DND-41 (cell line): Measurements from ENCODE around the gene LRRC58.

ENCODE experiments used
- ATAC-seq: fragments of 200-7000 bp; cut with Tn5 transposase; 3 replicates; pipeline ENCODE4 v1.9.1; 2021; ENCODE audit warnings: low read depth; ENCODE audit not compliant: insufficient read depth
- DNase-seq: peaks from one replicate; pipeline ENCODE4 v3.0.0-alpha.2; 2020
- H2AFZ ChIP-seq: 2 replicates; pipeline ENCODE4 v1.6.0; 2012; ENCODE audit warnings: low read depth, low read length
- H3K27ac ChIP-seq: 2 replicates; pipeline ENCODE4 v1.5.1; 2012; ENCODE audit warnings: low read length, inconsistent platforms
- H3K27me3 ChIP-seq: fragments of 200-600 bp; sonication (generic); 2 replicates; pipeline ENCODE4 v1.6.0; 2012; ENCODE audit warnings: low read length, mild to moderate bottlenecking, inconsistent platforms; ENCODE audit not compliant: insufficient read depth, poor library complexity
- H3K36me3 ChIP-seq: 2 replicates; pipeline ENCODE4 v1.5.1; 2012; ENCODE audit warnings: low read length, inconsistent platforms; ENCODE audit not compliant: insufficient read depth
- H3K4me1 ChIP-seq: 2 replicates; pipeline ENCODE4 v1.5.1; 2012; ENCODE audit warnings: mild to moderate bottlenecking, low read length; ENCODE audit not compliant: insufficient read depth
- H3K4me2 ChIP-seq: 2 replicates; pipeline ENCODE4 v1.6.0; 2012; ENCODE audit warnings: mild to moderate bottlenecking, moderate library complexity, low read length, inconsistent platforms; ENCODE audit not compliant: insufficient read depth
- H3K4me3 ChIP-seq, 2 experiments: fragments of 200-600 bp in 1 of 2; shearing (Covaris generic) in 1 of 2; 2 replicates each; pipeline ENCODE4 v1.5.1; 2012 to 2016; ENCODE audit warnings: inconsistent platforms in 2 of 2, low read length in 2 of 2, mild to moderate bottlenecking in 2 of 2, low read depth in 1 of 2, moderate library complexity in 1 of 2
- H3K79me2 ChIP-seq: 2 replicates; pipeline ENCODE4 v1.6.0; 2012; ENCODE audit warnings: low read length, inconsistent platforms; ENCODE audit not compliant: insufficient read depth
- H3K9ac ChIP-seq: 2 replicates; pipeline ENCODE4 v1.6.0; 2012; ENCODE audit warnings: low read depth, mild to moderate bottlenecking, inconsistent platforms, low read length, moderate library complexity
- H3K9me3 ChIP-seq: 2 replicates; pipeline ENCODE4 v1.5.1; 2012; ENCODE audit warnings: low read length, moderate library complexity, mild to moderate bottlenecking, inconsistent platforms; ENCODE audit not compliant: insufficient read depth, severe bottlenecking
- H4K20me1 ChIP-seq: 2 replicates; pipeline ENCODE4 v1.6.0; 2012; ENCODE audit warnings: low read length; ENCODE audit not compliant: insufficient read depth
- EZH2 ChIP-seq: IDR thresholded peaks from 3 replicates; pipeline ENCODE4 v1.6.1; 2012; ENCODE audit warnings: borderline replicate concordance, low read depth, mild to moderate bottlenecking, moderate library complexity, low read length, inconsistent platforms; ENCODE audit not compliant: severe bottlenecking
- TF ChIP-seq, protein P1 (sequence below): IDR thresholded peaks from 2 replicates; pipeline ENCODE4 v1.5.1; 2012; ENCODE audit warnings: borderline replicate concordance, low read length, moderate library complexity, mild to moderate bottlenecking; ENCODE audit not compliant: poor library complexity, severe bottlenecking; ENCODE audit errors: extremely low read depth

Gene LRRC58

DNA sequence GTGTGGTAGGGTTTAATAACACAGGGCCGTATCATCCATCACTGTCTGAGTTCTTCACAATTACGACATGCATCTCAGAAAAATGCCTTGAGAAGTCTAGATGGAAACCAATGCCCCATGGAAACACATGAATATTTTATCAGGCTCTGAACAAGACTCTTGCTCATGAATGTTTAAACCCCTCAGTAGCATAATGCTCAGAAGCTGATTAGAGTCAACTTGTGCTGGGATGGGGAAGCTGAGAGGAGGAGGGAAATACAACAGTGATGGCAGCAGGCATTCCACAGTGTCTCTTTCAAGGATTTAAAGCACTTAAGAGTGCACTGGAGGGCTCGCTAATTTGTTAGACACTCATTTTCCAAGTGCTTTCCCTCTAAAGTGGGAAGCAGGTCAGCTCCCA is 67.9 kb downstream of the LRRC58 start:
- Histone ChIP-seq H4K20me1 (no peaks in the 10 kb centered on the region), H3K79me2 (no peaks in the 10 kb centered on the region), H3K27ac (no peak overlapping the region), H2AFZ (no peak overlapping the region), H3K4me3 (no peak overlapping the region), H3K4me2 (no peak overlapping the region), H3K27me3 (no peaks in the 10 kb centered on the region), H3K4me1 (no peaks in the 10 kb centered on the region), H3K9ac (no peak overlapping the region), H3K36me3 (no peaks in the 10 kb centered on the region), H3K9me3 (no peaks in the 10 kb centered on the region)
- TF ChIP-seq, protein P1, sequence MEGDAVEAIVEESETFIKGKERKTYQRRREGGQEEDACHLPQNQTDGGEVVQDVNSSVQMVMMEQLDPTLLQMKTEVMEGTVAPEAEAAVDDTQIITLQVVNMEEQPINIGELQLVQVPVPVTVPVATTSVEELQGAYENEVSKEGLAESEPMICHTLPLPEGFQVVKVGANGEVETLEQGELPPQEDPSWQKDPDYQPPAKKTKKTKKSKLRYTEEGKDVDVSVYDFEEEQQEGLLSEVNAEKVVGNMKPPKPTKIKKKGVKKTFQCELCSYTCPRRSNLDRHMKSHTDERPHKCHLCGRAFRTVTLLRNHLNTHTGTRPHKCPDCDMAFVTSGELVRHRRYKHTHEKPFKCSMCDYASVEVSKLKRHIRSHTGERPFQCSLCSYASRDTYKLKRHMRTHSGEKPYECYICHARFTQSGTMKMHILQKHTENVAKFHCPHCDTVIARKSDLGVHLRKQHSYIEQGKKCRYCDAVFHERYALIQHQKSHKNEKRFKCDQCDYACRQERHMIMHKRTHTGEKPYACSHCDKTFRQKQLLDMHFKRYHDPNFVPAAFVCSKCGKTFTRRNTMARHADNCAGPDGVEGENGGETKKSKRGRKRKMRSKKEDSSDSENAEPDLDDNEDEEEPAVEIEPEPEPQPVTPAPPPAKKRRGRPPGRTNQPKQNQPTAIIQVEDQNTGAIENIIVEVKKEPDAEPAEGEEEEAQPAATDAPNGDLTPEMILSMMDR, result no peak
- no peak for TF ChIP-seq EZH2
- DNase-seq, result no peak
- no peak for ATAC-seq

DNA sequence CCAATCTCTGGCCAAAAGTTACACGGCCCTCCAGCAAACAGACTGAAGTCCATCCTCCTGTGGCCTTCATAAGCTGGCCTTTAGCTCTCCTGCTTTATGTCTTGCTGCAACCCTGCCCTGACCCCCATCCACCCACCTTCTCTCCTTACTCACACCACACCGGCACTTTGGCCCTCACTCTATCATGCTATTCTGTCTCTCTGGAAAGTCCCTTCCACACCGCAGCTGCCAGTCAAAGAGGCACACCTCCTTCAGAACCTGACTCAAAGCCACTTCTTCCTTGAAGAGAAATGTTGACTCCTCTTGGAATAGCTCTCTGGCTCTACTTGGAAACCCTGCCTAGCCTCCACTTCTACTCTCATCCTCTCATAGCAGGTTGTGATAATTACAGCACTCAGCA is 68.6 kb downstream of the LRRC58 start:
- H2AFZ ChIP-seq, result no peak overlapping the region
- no peak overlapping the region for H3K4me2 ChIP-seq

GRCh38 chr3:120280026-120280425 is 69.1 kb downstream of the LRRC58 start:
- ATAC-seq (no peak), DNase-seq (no peak)
- no peak overlapping the region for H3K9ac ChIP-seq

More for the DNA sequence above, 68.6 kb downstream of the LRRC58 start:
- Histone ChIP-seq H3K36me3 (no peaks in the 10 kb centered on the region), H3K9me3 (no peaks in the 10 kb centered on the region), H3K9ac (no peak overlapping the region), H3K4me1 (no peaks in the 10 kb centered on the region), H3K4me3 (no peak overlapping the region), H3K79me2 (no peaks in the 10 kb centered on the region), H3K27me3 (no peaks in the 10 kb centered on the region), H4K20me1 (no peaks in the 10 kb centered on the region), H3K27ac (no peak overlapping the region)
- ATAC-seq (no peak), DNase-seq (no peak)
- TF ChIP-seq EZH2, result no peak
- TF ChIP-seq, protein P1, result no peak

More at GRCh38 chr3:120280026-120280425, 69.1 kb downstream of the LRRC58 start:
- Histone ChIP-seq H3K4me1 (no peaks in the 10 kb centered on the region), H3K4me3 (no peak overlapping the region), H2AFZ (no peak overlapping the region), H3K9me3 (no peaks in the 10 kb centered on the region), H3K79me2 (no peaks in the 10 kb centered on the region), H3K36me3 (no peaks in the 10 kb centered on the region), H3K27me3 (peaks cover under 1% of the 10 kb centered on the region), H3K27ac (no peak overlapping the region), H4K20me1 (no peaks in the 10 kb centered on the region), H3K4me2 (no peak overlapping the region)
- no peak for TF ChIP-seq EZH2
- TF ChIP-seq, protein P1, result no peak
